ENCODE data around the gene OR6T1. TPM values are rescaled to one million over a fixed set of nuclear protein-coding genes. Genes with fewer than 3 reads are reported as not detected.

The OR6T1 gene
- total RNA-seq, 1 donor from 2014 or later = not detected

DNA sequence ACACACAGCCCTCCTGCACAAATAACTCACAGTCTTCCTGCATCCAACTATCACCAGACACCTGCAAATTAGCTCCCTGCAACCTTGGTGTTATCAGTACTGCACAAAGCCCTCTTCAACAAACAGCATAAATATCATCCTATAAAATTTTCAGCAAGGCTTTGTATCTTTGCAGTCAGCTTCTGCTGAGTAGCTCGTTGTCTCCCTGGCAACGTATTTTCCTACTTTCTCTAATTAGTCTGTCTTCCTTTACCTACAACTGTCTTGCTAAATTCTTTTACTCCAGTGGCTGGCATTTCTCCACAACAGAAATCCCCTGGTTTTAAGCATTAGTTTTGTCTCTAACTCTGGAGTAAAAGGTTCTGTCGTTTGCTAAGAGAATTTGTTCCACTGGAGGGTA, 37.8 kb downstream of the OR6T1 start:
- Histone ChIP-seq H3K27ac (no peak overlapping the region), H3K36me3 (no peaks in the 10 kb centered on the region), H3K4me3 (no peak overlapping the region), H3K4me1 (no peaks in the 10 kb centered on the region), H3K27me3 (no peaks in the 10 kb centered on the region), H3K9me3 (no peaks in the 10 kb centered on the region)
- TF ChIP-seq, protein P1, sequence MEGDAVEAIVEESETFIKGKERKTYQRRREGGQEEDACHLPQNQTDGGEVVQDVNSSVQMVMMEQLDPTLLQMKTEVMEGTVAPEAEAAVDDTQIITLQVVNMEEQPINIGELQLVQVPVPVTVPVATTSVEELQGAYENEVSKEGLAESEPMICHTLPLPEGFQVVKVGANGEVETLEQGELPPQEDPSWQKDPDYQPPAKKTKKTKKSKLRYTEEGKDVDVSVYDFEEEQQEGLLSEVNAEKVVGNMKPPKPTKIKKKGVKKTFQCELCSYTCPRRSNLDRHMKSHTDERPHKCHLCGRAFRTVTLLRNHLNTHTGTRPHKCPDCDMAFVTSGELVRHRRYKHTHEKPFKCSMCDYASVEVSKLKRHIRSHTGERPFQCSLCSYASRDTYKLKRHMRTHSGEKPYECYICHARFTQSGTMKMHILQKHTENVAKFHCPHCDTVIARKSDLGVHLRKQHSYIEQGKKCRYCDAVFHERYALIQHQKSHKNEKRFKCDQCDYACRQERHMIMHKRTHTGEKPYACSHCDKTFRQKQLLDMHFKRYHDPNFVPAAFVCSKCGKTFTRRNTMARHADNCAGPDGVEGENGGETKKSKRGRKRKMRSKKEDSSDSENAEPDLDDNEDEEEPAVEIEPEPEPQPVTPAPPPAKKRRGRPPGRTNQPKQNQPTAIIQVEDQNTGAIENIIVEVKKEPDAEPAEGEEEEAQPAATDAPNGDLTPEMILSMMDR (IDR thresholded peaks at IDR 0.05) = no peak
- DNase-seq (no peak), ATAC-seq (no peak)
- intact Hi-C loops (cut with DNase I) = no loop called here

DNA sequence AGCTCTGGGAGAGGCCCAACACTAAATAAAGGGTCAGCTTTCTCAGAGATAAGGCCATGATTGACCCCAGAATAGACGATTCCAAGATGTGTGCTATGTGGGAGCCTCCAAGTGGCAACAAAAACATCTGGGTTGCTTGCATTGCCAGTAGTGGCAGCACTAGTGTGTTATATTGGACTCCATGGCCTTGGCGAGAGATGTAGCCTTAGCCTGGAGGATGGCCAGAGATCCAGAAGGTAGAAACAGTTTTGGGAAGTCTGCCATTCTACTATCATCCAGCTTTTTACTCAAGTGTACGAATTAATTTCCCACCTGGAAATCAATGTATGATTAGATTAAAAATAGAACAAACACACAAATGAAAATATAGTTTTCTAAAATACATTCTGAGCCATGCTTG, 38.7 kb downstream of the OR6T1 start:
- DNase-seq (no peak), ATAC-seq (no peak)
- intact Hi-C loops (cut with DNase I) = no loop called here
- no peak overlapping the region for H3K4me3 ChIP-seq
- TF ChIP-seq, protein P1 (IDR thresholded peaks at IDR 0.05) = no peak
- H3K4me1 ChIP-seq = no peaks in the 10 kb centered on the region
- no peaks in the 10 kb centered on the region for H3K27me3 ChIP-seq
- H3K9me3 ChIP-seq = no peaks in the 10 kb centered on the region
- no peak overlapping the region for H3K27ac ChIP-seq
- no peaks in the 10 kb centered on the region for H3K36me3 ChIP-seq

DNA sequence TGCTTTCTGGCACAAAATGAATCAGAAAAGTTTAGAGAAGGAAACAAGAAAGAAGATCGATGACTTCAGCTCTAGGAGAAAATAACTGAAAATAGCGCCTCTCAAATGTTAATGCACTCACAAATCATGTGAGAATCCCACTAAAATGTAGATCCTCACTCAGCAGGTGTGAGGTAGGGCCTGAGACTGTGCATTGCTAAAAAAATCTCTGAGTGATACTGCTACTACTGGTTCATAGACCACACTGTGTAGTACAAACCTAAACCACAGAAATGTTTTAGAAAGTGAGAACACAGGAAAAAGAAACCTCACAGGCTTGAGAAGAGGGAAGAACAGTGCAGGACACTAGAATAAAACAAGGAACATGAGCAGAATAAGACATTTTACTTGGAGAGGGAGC, 39.7 kb downstream of the OR6T1 start:
- intact Hi-C loops (cut with DNase I) = no loop called here
- Histone ChIP-seq H3K27me3 (no peaks in the 10 kb centered on the region), H3K27ac (no peak overlapping the region), H3K9me3 (no peaks in the 10 kb centered on the region), H3K4me1 (no peaks in the 10 kb centered on the region), H3K4me3 (no peak overlapping the region), H3K36me3 (no peaks in the 10 kb centered on the region)
- DNase-seq (no peak), ATAC-seq (no peak)
- TF ChIP-seq, protein P1 (IDR thresholded peaks at IDR 0.05) = no peak

DNA sequence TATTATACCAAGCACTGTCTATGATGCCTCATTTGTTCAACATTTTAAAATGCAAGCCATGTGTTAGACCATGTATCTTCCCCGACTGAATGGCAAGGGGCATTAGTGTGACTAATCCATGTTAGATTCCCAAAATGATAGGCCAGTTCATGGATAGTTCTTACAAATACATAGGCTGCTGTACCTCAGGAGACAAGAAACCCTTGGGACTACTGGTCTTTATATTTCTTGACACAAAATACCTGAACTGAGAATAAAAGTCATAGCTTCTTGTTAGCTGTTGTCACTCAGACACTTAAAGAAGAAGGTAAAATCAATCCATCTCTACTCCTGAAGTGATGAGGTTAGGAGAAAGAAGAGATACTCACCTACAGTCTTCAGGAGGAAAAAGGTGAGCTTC, 41.8 kb downstream of the OR6T1 start, which contains the start of gene OR8D4:
Gene OR8D4 (plus strand): TSS at position 301 of the 400 bp plus-strand sequence. CDS start 4,265 bp downstream, outside the sequence.
- no peaks in the 10 kb centered on the region for H3K9me3 ChIP-seq
- no peak within 1 kb of the TSS for H3K27ac ChIP-seq
- no peak within 1 kb of the TSS for H3K4me3 ChIP-seq
- no peak for DNase-seq
- ATAC-seq = no peak
- intact Hi-C loops (cut with DNase I) = no loop called here
- TF ChIP-seq, protein P1 (IDR thresholded peaks at IDR 0.05) = no peak
- no peaks in the 10 kb centered on the region for H3K27me3 ChIP-seq
- H3K4me1 ChIP-seq = no peaks in the 10 kb centered on the region
- H3K36me3 ChIP-seq = no peaks in the 10 kb centered on the region

DNA sequence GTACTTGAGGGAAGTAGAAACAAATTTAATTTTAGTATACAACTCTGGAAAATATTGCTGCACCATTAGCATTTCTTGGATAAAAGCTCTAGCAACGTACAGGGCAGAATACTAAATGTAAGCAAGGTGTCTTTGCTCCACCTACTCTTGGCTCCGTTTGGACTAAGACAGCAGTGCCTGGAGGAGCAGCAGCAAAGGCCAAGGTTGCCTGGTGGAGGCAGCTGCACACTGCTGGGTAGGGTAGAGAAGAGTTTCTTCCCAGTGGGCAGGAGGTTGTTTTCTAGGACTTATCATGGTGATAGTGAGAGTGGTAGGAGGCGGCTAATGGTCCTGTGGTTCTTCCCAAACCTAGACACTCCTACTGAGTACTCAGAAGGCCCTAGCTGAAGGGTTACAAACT, 43.8 kb downstream of the OR6T1 start:
- Histone ChIP-seq H3K4me1 (no peaks in the 10 kb centered on the region), H3K4me3 (no peak overlapping the region), H3K36me3 (no peaks in the 10 kb centered on the region), H3K27me3 (no peaks in the 10 kb centered on the region), H3K9me3 (no peaks in the 10 kb centered on the region), H3K27ac (no peak overlapping the region)
- TF ChIP-seq, protein P1 (IDR thresholded peaks at IDR 0.05) = no peak
- ATAC-seq = no peak
- intact Hi-C loops (cut with DNase I) = no loop called here
- no peak for DNase-seq

Other genes starting within 250 kb of the OR6T1 start
- gene ZNF202, start 202.2 kb downstream of the OR6T1 start, total RNA-seq = 9.6 TPM
- not detected for gene OR6X1, start 189.3 kb downstream of the OR6T1 start, total RNA-seq
- gene OR6M1, start 137.5 kb downstream of the OR6T1 start, total RNA-seq = not detected
- not detected for gene TMEM225, start 58.2 kb downstream of the OR6T1 start, total RNA-seq
- not detected for gene OR8D4, start 41.7 kb downstream of the OR6T1 start, total RNA-seq
- gene OR4D5, start 4.2 kb downstream of the OR6T1 start, total RNA-seq = not detected
- gene OR10S1, start 33.9 kb upstream of the OR6T1 start, total RNA-seq = not detected
- gene OR10G6, start 51.3 kb upstream of the OR6T1 start, total RNA-seq = not detected
- not detected for gene OR10G4, start 69.2 kb upstream of the OR6T1 start, total RNA-seq
- not detected for gene OR10G9, start 79.2 kb upstream of the OR6T1 start, total RNA-seq
- not detected for gene OR10G8, start 83.0 kb upstream of the OR6T1 start, total RNA-seq
- not detected for gene OR10G7, start 97.5 kb upstream of the OR6T1 start, total RNA-seq
- gene VWA5A, start 171.6 kb upstream of the OR6T1 start, total RNA-seq = 42.0 TPM
- gene OR10D3, start 239.5 kb upstream of the OR6T1 start, total RNA-seq = not detected

Measured in upper lobe of right lung (tissue), 1 donor.